ENCODE results near the gene DCAF11. TPM values are rescaled to one million over a fixed set of nuclear protein-coding genes. Genes with fewer than 3 reads are reported as not detected.

DCAF11 gene
- total and polyA plus RNA-seq, 2 of the 13 experiments (the other 11 are each of a cell fraction or from before 2014, with no cell fraction given): 150 to 257 TPM

DNA sequence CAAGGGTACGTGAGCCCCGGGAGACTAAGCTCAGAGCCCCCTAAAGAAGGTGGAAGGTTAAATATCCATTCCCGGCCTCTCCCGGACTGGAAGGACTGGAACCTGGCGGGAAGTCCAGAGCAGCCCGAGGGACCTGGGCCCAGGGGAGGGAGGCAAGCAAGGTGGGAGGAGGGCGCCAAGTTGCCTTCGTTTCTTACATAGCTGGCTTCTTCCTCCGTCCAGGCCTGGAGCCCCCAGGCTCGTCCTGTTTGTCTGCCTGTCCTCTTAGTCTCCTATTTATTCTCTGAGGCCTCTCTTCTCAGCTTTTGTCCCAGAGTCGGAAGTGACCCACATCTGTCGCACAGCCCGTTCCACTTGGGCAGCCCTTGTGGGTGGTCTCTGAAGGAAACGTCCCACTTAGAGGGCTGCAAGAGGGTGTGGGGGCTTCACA lies 19.7 kb upstream of the DCAF11 start (continued):
- TF ChIP-seq, protein P1, sequence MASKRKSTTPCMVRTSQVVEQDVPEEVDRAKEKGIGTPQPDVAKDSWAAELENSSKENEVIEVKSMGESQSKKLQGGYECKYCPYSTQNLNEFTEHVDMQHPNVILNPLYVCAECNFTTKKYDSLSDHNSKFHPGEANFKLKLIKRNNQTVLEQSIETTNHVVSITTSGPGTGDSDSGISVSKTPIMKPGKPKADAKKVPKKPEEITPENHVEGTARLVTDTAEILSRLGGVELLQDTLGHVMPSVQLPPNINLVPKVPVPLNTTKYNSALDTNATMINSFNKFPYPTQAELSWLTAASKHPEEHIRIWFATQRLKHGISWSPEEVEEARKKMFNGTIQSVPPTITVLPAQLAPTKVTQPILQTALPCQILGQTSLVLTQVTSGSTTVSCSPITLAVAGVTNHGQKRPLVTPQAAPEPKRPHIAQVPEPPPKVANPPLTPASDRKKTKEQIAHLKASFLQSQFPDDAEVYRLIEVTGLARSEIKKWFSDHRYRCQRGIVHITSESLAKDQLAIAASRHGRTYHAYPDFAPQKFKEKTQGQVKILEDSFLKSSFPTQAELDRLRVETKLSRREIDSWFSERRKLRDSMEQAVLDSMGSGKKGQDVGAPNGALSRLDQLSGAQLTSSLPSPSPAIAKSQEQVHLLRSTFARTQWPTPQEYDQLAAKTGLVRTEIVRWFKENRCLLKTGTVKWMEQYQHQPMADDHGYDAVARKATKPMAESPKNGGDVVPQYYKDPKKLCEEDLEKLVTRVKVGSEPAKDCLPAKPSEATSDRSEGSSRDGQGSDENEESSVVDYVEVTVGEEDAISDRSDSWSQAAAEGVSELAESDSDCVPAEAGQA (IDR thresholded peaks at IDR 0.05; ENCODE audit: low read depth): 0 out of 2 replicates have a peak, but pooled peaks have one; percentile 7
- TF ChIP-seq, protein P1 (CRISPR knock-in tag; IDR thresholded peaks at IDR 0.05; ENCODE audit: borderline replicate concordance): no peak
- TF ChIP-seq RBM39 (IDR thresholded peaks at IDR 0.05; ENCODE audit: low read depth, low read length, poor library complexity, severe bottlenecking) (no peak), MXI1 (IDR thresholded peaks at IDR 0.05; ENCODE audit: borderline replicate concordance, low read depth, low read length) (0 out of 3 replicates have a peak, but pooled peaks have one; percentile 33), ZFP36L2 (CRISPR knock-in tag; IDR thresholded peaks at IDR 0.05) (no peak), PHB2 (IDR thresholded peaks at IDR 0.05; ENCODE audit: partially characterized antibody) (no peak), NPAS2 (CRISPR knock-in tag; IDR thresholded peaks at IDR 0.05; ENCODE audit: borderline replicate concordance) (no peak), CBFB (CRISPR knock-in tag; IDR thresholded peaks at IDR 0.05) (no peak), POLR2G (IDR thresholded peaks at IDR 0.05; ENCODE audit: low read depth, low read length) (no peak), RARG (CRISPR knock-in tag; IDR thresholded peaks at IDR 0.05; ENCODE audit: low read depth) (0 out of 2 replicates have a peak, but pooled peaks have one; percentile 80), ZNF484 (CRISPR knock-in tag; IDR thresholded peaks at IDR 0.05; ENCODE audit: borderline replicate concordance, low read depth) (0 out of 2 replicates have a peak, but pooled peaks have one; percentile 9), SRY (CRISPR knock-in tag; IDR thresholded peaks at IDR 0.05) (no peak), ZNF614 (CRISPR knock-in tag; IDR thresholded peaks at IDR 0.05; ENCODE audit: borderline replicate concordance) (no peak), EED (CRISPR knock-in tag; IDR thresholded peaks at IDR 0.05) (peak; percentile 69; the same call in 1 of the 2 replicates), SATB2 (CRISPR knock-in tag; IDR thresholded peaks at IDR 0.05) (no peak), U2AF1 (optimal IDR thresholded peaks at IDR 0.05; ENCODE audit: low read depth, low read length) (peak; percentile 13), TSC22D2 (CRISPR knock-in tag; IDR thresholded peaks at IDR 0.05; ENCODE audit: borderline replicate concordance) (no peak), AGO2 (optimal IDR thresholded peaks at IDR 0.05; ENCODE audit: low read depth, low read length) (peak; percentile 63)
- TF ChIP-seq, protein P2, sequence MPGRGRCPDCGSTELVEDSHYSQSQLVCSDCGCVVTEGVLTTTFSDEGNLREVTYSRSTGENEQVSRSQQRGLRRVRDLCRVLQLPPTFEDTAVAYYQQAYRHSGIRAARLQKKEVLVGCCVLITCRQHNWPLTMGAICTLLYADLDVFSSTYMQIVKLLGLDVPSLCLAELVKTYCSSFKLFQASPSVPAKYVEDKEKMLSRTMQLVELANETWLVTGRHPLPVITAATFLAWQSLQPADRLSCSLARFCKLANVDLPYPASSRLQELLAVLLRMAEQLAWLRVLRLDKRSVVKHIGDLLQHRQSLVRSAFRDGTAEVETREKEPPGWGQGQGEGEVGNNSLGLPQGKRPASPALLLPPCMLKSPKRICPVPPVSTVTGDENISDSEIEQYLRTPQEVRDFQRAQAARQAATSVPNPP (CRISPR knock-in tag; IDR thresholded peaks at IDR 0.05): no peak
- TF ChIP-seq, protein P3, sequence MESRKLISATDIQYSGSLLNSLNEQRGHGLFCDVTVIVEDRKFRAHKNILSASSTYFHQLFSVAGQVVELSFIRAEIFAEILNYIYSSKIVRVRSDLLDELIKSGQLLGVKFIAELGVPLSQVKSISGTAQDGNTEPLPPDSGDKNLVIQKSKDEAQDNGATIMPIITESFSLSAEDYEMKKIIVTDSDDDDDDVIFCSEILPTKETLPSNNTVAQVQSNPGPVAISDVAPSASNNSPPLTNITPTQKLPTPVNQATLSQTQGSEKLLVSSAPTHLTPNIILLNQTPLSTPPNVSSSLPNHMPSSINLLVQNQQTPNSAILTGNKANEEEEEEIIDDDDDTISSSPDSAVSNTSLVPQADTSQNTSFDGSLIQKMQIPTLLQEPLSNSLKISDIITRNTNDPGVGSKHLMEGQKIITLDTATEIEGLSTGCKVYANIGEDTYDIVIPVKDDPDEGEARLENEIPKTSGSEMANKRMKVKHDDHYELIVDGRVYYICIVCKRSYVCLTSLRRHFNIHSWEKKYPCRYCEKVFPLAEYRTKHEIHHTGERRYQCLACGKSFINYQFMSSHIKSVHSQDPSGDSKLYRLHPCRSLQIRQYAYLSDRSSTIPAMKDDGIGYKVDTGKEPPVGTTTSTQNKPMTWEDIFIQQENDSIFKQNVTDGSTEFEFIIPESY (CRISPR knock-in tag; IDR thresholded peaks at IDR 0.05): no peak
- TF ChIP-seq, protein P4, sequence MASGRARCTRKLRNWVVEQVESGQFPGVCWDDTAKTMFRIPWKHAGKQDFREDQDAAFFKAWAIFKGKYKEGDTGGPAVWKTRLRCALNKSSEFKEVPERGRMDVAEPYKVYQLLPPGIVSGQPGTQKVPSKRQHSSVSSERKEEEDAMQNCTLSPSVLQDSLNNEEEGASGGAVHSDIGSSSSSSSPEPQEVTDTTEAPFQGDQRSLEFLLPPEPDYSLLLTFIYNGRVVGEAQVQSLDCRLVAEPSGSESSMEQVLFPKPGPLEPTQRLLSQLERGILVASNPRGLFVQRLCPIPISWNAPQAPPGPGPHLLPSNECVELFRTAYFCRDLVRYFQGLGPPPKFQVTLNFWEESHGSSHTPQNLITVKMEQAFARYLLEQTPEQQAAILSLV (CRISPR knock-in tag; IDR thresholded peaks at IDR 0.05; ENCODE audit: borderline replicate concordance): no peak
